IPS-20b (cell line): ENCODE data around the gene MTX2.

ENCODE experiments used
- H3K27ac ChIP-seq: one replicate; pipeline ENCODE4 v1.5.1; 2013; ENCODE audit warnings: low read length
- H3K27me3 ChIP-seq: 2 replicates; pipeline ENCODE4 v1.6.1; 2013; ENCODE audit warnings: mild to moderate bottlenecking, low read length, inconsistent platforms; ENCODE audit not compliant: insufficient read depth
- H3K36me3 ChIP-seq: 2 replicates; pipeline ENCODE4 v1.6.1; 2013; ENCODE audit warnings: low read depth, mild to moderate bottlenecking, inconsistent platforms, low read length, moderate library complexity; ENCODE audit not compliant: insufficient read depth
- H3K4me1 ChIP-seq: 2 replicates; pipeline ENCODE4 v1.6.1; 2013; ENCODE audit warnings: mild to moderate bottlenecking, control low read depth, inconsistent platforms, low read length, moderate library complexity; ENCODE audit not compliant: insufficient read depth
- H3K4me3 ChIP-seq: 2 replicates; pipeline ENCODE4 v1.5.1; 2013; ENCODE audit warnings: mild to moderate bottlenecking, low read length, inconsistent platforms
- H3K9ac ChIP-seq: 2 replicates; pipeline ENCODE4 v1.6.1; 2013; ENCODE audit warnings: low read depth, mild to moderate bottlenecking, inconsistent platforms, low read length, moderate library complexity
- H3K9me3 ChIP-seq: 2 replicates; pipeline ENCODE4 v1.6.1; 2013; ENCODE audit warnings: mild to moderate bottlenecking, low read depth, low read length, inconsistent platforms; ENCODE audit not compliant: insufficient read depth

The MTX2 gene

DNA sequence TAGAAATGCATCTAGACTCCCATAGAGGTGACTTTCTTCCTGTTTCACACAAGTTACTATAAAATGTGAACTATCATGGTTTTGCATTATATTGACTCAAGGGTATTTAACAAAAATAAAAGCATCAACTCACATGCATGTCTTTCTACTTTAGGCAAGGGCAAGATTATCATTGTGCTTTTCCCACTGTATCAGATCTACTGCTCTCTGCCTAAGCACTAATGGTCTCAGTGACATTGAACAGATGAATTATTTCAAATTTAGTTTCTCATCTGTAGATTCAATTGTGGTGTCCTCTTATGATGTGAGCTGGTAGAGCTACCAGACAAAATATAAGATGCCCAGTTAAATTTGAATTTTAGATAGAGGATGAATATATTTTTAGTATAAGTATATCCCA is 113.9 kb downstream of the MTX2 start:
- Histone ChIP-seq H3K4me3 (no peak overlapping the region), H3K9me3 (peaks cover 6% of the 10 kb centered on the region; the same call in 1 of the 2 replicates), H3K36me3 (no peaks in the 10 kb centered on the region), H3K27me3 (no peaks in the 10 kb centered on the region), H3K27ac (no peak overlapping the region), H3K4me1 (no peaks in the 10 kb centered on the region), H3K9ac (no peak overlapping the region)

DNA sequence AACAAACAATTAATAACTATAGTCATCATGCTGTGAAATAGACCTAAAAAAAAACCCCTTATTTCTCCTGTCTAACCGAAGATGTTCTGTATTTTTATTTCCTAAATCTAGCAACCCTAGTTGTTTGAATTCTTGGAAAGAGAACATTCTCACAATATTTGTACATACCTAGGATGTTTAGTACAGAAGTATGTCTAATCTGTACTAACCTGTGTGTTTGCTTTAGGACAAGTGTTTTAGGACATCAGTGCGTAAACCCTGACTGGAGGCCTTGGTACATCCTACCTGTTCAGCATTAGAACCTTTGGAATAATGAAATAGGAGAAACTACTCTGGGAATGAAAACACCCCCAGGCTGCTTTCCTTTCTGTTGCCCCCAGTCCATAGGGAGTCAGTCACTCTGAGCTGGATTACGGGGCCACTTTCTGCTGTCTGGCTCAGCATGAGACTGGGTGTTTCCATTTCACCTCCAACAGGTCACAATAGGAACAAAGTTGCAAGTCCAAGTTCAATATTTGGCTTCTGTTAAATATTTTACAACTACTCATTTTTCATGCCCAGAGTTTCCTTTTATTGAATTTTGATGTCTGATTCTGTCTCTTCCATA is 114.7 kb downstream of the MTX2 start:
- no peaks in the 10 kb centered on the region for H3K36me3 ChIP-seq
- no peak overlapping the region for H3K27ac ChIP-seq
- H3K9me3 ChIP-seq: no peaks in the 10 kb centered on the region; the same call in 1 of the 2 replicates
- no peak overlapping the region for H3K4me3 ChIP-seq
- H3K4me1 ChIP-seq: no peaks in the 10 kb centered on the region
- H3K27me3 ChIP-seq: no peaks in the 10 kb centered on the region
- H3K9ac ChIP-seq: no peak overlapping the region

DNA sequence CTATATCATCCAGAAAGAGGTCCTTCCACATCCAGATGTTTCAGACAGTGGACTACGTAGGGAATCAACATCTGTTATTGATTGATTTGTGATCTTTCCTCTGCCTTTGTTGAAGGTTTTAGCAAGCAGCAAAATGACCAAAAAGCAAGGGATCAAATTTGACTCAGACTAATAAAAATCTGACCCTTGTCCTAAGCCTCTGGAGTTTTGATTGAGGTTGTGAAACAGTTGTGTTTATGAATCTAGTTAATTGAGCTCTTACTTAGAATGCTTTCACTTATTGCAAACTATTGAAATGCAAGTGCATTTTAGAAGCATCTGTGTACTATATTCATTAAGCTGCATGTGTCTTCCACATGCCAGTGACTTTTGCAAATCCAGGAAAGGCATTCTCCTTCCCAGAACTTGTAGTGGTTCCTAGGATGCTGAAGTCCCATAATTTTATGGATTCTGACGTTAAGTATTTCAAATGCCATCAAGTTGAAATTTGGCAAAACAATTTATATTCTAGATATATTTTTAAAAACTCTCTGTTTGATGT is 116.0 kb downstream of the MTX2 start:
- Histone ChIP-seq H3K27ac (no peak overlapping the region), H3K9ac (no peak overlapping the region), H3K36me3 (no peaks in the 10 kb centered on the region), H3K9me3 (no peaks in the 10 kb centered on the region), H3K27me3 (no peaks in the 10 kb centered on the region), H3K4me3 (no peak overlapping the region), H3K4me1 (no peaks in the 10 kb centered on the region)

DNA sequence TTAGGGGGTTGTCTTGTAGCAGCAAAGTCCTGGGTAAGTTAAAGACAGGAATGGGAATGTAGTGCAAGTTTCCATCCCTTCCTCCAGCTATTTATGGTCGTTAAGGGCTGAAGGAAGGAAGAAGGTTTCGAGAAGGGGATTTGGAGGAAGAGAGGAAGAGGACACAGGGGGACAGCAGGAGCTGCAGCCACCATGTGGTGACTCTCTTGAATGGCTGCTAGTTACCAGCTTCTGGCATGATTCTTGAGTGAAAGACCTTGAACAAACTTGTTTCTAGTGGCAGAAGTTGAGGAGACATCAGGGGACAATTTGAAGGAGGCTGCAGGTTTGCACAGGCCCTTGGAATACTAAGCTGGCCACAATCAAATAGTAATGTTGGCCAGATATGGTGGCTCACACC is 116.6 kb downstream of the MTX2 start:
- Histone ChIP-seq H3K27me3 (no peaks in the 10 kb centered on the region), H3K4me3 (no peak overlapping the region)

More for the DNA sequence above, 116.6 kb downstream of the MTX2 start:
- H3K9ac ChIP-seq: no peak overlapping the region
- H3K27ac ChIP-seq: no peak overlapping the region
- H3K9me3 ChIP-seq: no peaks in the 10 kb centered on the region
- H3K4me1 ChIP-seq: no peaks in the 10 kb centered on the region
- no peaks in the 10 kb centered on the region for H3K36me3 ChIP-seq
